MCF 10A (cell line): ENCODE data around the gene MTUS2. TPM values are rescaled to one million over a fixed set of nuclear protein-coding genes. Genes with fewer than 3 reads are reported as not detected.
"Not testable (repeated sequence)": the region's sequence is repeated elsewhere in the genome, so short reads cannot be mapped to it uniquely, and the experiment has no call there.

Experiments
- BruUV-seq: library from RNA; stranded (reverse); fragments of 400-500 nt; replicated peaks from 2 replicates; lab custom pipeline; 2021; lab: Mats Ljungman, UMichigan
- CTCF ChIA-PET: fragments of 300-600 bp; sonication (Branson Sonifier 250); formaldehyde crosslinking; extraction: SDS; loops from one replicate; lab custom pipeline; 2021; ENCODE audit warnings: antibody characterized with exemption, inconsistent platforms; lab: Yijun Ruan, JAX
- POLR2A ChIA-PET: fragments of 300-600, 350-650 bp; sonication (Branson Sonifier 250); formaldehyde crosslinking; extraction: SDS; loops from one replicate; lab custom pipeline; 2020; ENCODE audit warnings: antibody characterized with exemption, inconsistent platforms; lab: Yijun Ruan, JAX
- DNase-seq: peaks from one replicate; pipeline ENCODE4 v3.0.0-alpha.2; 2018; ENCODE audit not compliant: unreplicated experiment
- H3K27ac Mint-ChIP-seq: one replicate; pipeline ENCODE4 v1.8.0; 2022; ENCODE audit warnings: mild to moderate bottlenecking, low read depth, mixed read lengths; ENCODE audit not compliant: unreplicated experiment
- H3K27me3 Mint-ChIP-seq: one replicate; pipeline ENCODE4 v1.8.0; 2022; ENCODE audit warnings: mixed read lengths; ENCODE audit not compliant: insufficient read depth, unreplicated experiment
- H3K36me3 Mint-ChIP-seq: one replicate; pipeline ENCODE4 v1.8.0; 2022; ENCODE audit warnings: mild to moderate bottlenecking, moderate library complexity, mixed read lengths; ENCODE audit not compliant: insufficient read depth, unreplicated experiment
- H3K4me1 Mint-ChIP-seq: one replicate; pipeline ENCODE4 v1.8.0; 2022; ENCODE audit warnings: mixed read lengths; ENCODE audit not compliant: insufficient read depth, unreplicated experiment
- H3K4me3 Mint-ChIP-seq: one replicate; pipeline ENCODE4 v1.8.0; 2022; ENCODE audit warnings: mild to moderate bottlenecking, moderate library complexity, mixed read lengths; ENCODE audit not compliant: unreplicated experiment
- H3K9me3 Mint-ChIP-seq: one replicate; pipeline ENCODE4 v1.8.0; 2022; ENCODE audit warnings: mixed read lengths; ENCODE audit not compliant: unreplicated experiment
- CTCF ChIP-seq: fragments of 200-600 bp; IDR thresholded peaks from one replicate; pipeline ENCODE4 v1.8.0; 2022; ENCODE audit warnings: antibody characterized with exemption, mild to moderate bottlenecking; ENCODE audit not compliant: unreplicated experiment
- intact Hi-C: fragments of 100-400 bp; cut with micrococcal nuclease; formaldehyde crosslinking; loops from 2 replicates; pipeline ENCODE4 v1.14.1; 2022
- total RNA-seq: library from RNA; stranded (reverse); gene quantifications from 2 replicates; pipeline ENCODE4 v1.2.3, GENCODE V29; 2022

MTUS2 gene
- total RNA-seq, 1 experiment from 2014 or later, result not detected

GRCh38 chr13:29383476-29383875 lies 563.3 kb downstream of the MTUS2 start:
- H3K36me3 Mint-ChIP-seq, result no peaks in the 10 kb centered on the region
- no peak for TF ChIP-seq CTCF
- no peak for DNase-seq
- CTCF ChIA-PET, result interaction anchor here (1.0 kb wide), 1 partner anchor 19 kb away, joined by 4 read pairs; no protein-coding TSS in a partner anchor
- POLR2A ChIA-PET, result interaction anchor here (0.8 kb wide), 1 partner anchor 25 kb away, joined by 3 read pairs; no protein-coding TSS in a partner anchor
- H3K27ac Mint-ChIP-seq, result no peak overlapping the region
- no TSS peak for BruUV-seq
- H3K4me3 Mint-ChIP-seq, result no peak overlapping the region
- no peaks in the 10 kb centered on the region for H3K4me1 Mint-ChIP-seq
- peaks cover 25% of the 10 kb centered on the region for H3K27me3 Mint-ChIP-seq
- intact Hi-C loops, result no loop called here
- no peaks in the 10 kb centered on the region for H3K9me3 Mint-ChIP-seq

DNA sequence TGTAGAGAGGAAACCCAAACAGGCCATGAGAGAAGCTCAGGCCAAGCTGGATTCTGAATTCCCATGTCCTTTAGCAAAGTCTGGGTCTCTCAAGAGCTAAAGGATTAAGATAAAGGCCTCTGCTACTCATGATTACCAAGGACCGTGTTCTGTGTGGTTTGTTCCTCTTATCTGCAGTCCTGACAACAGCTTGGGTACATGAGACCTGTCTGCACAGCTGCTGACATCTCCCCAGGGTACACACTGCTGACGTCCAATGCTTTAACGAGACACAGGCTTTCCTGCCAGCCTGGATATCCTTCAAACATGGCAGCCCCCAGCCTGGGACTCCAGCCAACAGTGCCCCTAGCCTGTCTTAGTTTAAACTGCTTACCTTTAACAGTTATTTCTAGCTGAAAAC lies 564.3 kb downstream of the MTUS2 start:
- BruUV-seq, result no TSS peak
- no peaks in the 10 kb centered on the region for H3K9me3 Mint-ChIP-seq
- ChIA-PET CTCF (interaction anchor here (0.6 kb wide), 1 partner anchor 21 kb away, joined by 3 read pairs; no protein-coding TSS in a partner anchor), POLR2A (no interaction called here)
- H3K27me3 Mint-ChIP-seq, result peaks cover 17% of the 10 kb centered on the region
- no peak for DNase-seq
- H3K36me3 Mint-ChIP-seq, result no peaks in the 10 kb centered on the region
- TF ChIP-seq CTCF, result no peak
- no peaks in the 10 kb centered on the region for H3K4me1 Mint-ChIP-seq
- no peak overlapping the region for H3K4me3 Mint-ChIP-seq
- intact Hi-C loops, result no loop called here
- no peak overlapping the region for H3K27ac Mint-ChIP-seq

DNA sequence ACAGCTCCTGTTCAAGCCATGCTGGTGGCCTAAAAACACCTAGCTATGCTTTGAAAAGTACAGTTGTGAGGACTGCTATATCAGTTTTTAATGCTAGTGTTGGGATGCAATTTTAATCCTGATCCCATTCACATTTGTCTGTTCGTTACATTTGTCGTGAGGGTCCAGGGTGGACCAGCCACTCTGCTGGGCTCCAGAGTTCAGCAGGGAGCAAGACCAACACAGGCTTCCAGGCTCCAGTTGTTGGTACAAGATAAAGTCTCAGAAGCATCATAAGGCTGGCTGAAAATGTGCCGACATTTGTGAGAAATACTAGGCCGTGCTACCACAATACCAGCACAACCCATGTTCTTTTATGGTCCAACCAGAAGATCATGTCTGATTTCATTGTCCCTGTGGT lies 564.7 kb downstream of the MTUS2 start:
- intact Hi-C loops, result no loop called here
- CTCF ChIA-PET, result no interaction called here
- no peaks in the 10 kb centered on the region for H3K36me3 Mint-ChIP-seq

DNA sequence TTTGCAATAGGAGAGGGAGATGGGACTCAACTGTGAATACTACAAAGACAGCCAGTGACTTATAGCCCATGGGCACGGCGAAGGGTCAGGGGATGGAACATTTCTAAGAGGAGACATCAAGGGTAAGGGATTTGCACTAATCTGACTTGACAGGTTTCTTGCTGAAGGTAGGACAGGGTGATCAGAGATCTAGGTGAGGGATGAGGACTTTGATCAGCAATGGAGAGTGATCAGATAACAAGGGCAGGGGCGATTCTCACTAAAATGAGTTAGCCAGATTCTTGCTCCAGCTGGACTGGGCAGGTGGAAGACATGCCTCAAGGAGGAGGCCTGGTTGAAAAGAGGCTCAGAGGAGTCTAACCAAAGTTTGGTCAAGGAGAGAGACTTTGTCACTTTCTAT lies 566.1 kb downstream of the MTUS2 start:
- intact Hi-C loops, result no loop called here
- POLR2A ChIA-PET, result no interaction called here
- no peak for TF ChIP-seq CTCF
- no TSS peak for BruUV-seq
- Mint-ChIP-seq H3K36me3 (no peaks in the 10 kb centered on the region), H3K27me3 (peaks cover 7% of the 10 kb centered on the region), H3K9me3 (no peaks in the 10 kb centered on the region), H3K4me3 (no peak overlapping the region), H3K4me1 (no peaks in the 10 kb centered on the region), H3K27ac (no peak overlapping the region)
- no peak for DNase-seq
- CTCF ChIA-PET, result interaction anchor here (0.5 kb wide), 1 partner anchor 377 kb away, joined by 3 read pairs; no protein-coding TSS in a partner anchor

More for the DNA sequence above, 564.7 kb downstream of the MTUS2 start:
- peaks cover 15% of the 10 kb centered on the region for H3K27me3 Mint-ChIP-seq
- BruUV-seq, result no TSS peak
- no peak for DNase-seq
- H3K27ac Mint-ChIP-seq, result no peak overlapping the region
- POLR2A ChIA-PET, result no interaction called here
- no peak overlapping the region for H3K4me3 Mint-ChIP-seq
- H3K9me3 Mint-ChIP-seq, result no peaks in the 10 kb centered on the region
- TF ChIP-seq CTCF, result no peak
- H3K4me1 Mint-ChIP-seq, result no peaks in the 10 kb centered on the region

- not testable (repeated sequence) for H3K9me3 Mint-ChIP-seq
Observed at GRCh38 chr13:29390598-29390997, 570.5 kb downstream of the MTUS2 start.

More at GRCh38 chr13:29390598-29390997, 570.5 kb downstream of the MTUS2 start:
- POLR2A ChIA-PET, result interaction anchor here (0.7 kb wide), 1 partner anchor 29 kb away, joined by 3 read pairs; no protein-coding TSS in a partner anchor
- H3K4me1 Mint-ChIP-seq, intact Hi-C loops, CTCF ChIA-PET, BruUV-seq, H3K36me3 Mint-ChIP-seq, DNase-seq, H3K4me3 Mint-ChIP-seq, H3K27ac Mint-ChIP-seq: not testable (repeated sequence)
- peaks cover 41% of the 10 kb centered on the region for H3K27me3 Mint-ChIP-seq
